Muscle of back (tissue), 13 donors: ENCODE measurements around the gene ZFP37. TPM values are rescaled to one million over a fixed set of nuclear protein-coding genes. Genes with fewer than 3 reads are reported as not detected.
A peak's percentile ranks its signal among the peaks of the same experiment; 100 is the strongest.
"Not testable (repeated sequence)": the region's sequence is repeated elsewhere in the genome, so short reads cannot be mapped to it uniquely, and the experiment has no call there.

Source experiments
- DNase-seq, 3 donors: peaks; one replicate each; pipeline versions ENCODE4 v3.0.0 to v3.0.0-alpha.2; 2013
- long read RNA-seq, 9 donors: transcript quantifications; one replicate each; lab custom pipeline, GENCODE V29; 2026
- polyA plus RNA-seq, 10 donors: library from polyadenylated mRNA; unstranded; fragments of 120-200 nt; gene quantifications; one replicate each; pipeline ENCODE4 v1.2.1, GENCODE V29; 2013; ENCODE audit not compliant: insufficient read length in 10 of 10

ZFP37 gene
- 1 to 10 TPM; 3.7 to 5.7 (median 4.6) TPM for polyA plus RNA-seq
- long read RNA-seq, donor 1, full-length matches to known transcripts: 1 of 1 reads
- long read RNA-seq, donor 1, partial matches to known transcripts: 0 of 1 reads
- long read RNA-seq, donor 1, other reads (novel, unspliced or antisense): 0 of 1 reads
- long read RNA-seq, donor 2: 0 reads
- long read RNA-seq, donor 3: 0 reads
- long read RNA-seq, donor 4: 0 reads
- long read RNA-seq, donor 5, partial matches to known transcripts: 0 of 1 reads
- long read RNA-seq, donor 5, other reads (novel, unspliced or antisense): 0 of 1 reads
- long read RNA-seq, donor 6, partial matches to known transcripts: 0 of 3 reads
- long read RNA-seq, donor 6, other reads (novel, unspliced or antisense): 0 of 3 reads
- long read RNA-seq, donor 7: 0 reads
- long read RNA-seq, donor 8, full-length matches to known transcripts: 3 of 3 reads
- long read RNA-seq, donor 8, partial matches to known transcripts: 0 of 3 reads
- long read RNA-seq, donor 8, other reads (novel, unspliced or antisense): 0 of 3 reads
- long read RNA-seq, donor 9: 0 reads

- peak; percentile 95 to 98 (median 97) for DNase-seq
These were observed at the start of gene ZFP37 for GRCh38 chr9:113056191-113057106. TSS of gene ZFP37 (minus strand) at chr9:113056724. CDS start at chr9:113056688, 36 bp downstream.

GRCh38 chr9:113105345-113105744 is 48.8 kb upstream of the ZFP37 start:
- not testable (repeated sequence) for DNase-seq

GRCh38 chr9:113095561-113095960 is 39.0 kb upstream of the ZFP37 start:
- DNase-seq: no peak

- DNase-seq: not testable (repeated sequence)
These were observed 33.4 kb upstream of the ZFP37 start for GRCh38 chr9:113089924-113090323.

GRCh38 chr9:113089143-113089505 is 32.6 kb upstream of the ZFP37 start:
- DNase-seq: not testable (repeated sequence)

GRCh38 chr9:113088456-113089142 is 32.1 kb upstream of the ZFP37 start:
- DNase-seq: peak in 1 of 3 donors; percentile 6

- not testable (repeated sequence) for DNase-seq
These were observed 6.4 kb upstream of the ZFP37 start for GRCh38 chr9:113062932-113063310.

GRCh38 chr9:113062256-113062931 is 5.9 kb upstream of the ZFP37 start:
- DNase-seq: not testable (repeated sequence)

- not testable (repeated sequence) for DNase-seq
These were observed 4.7 kb upstream of the ZFP37 start for GRCh38 chr9:113061072-113061850.

GRCh38 chr9:113059581-113060284 is 3.2 kb upstream of the ZFP37 start:
- DNase-seq: peak in 1 of 3 donors; percentile 21

- DNase-seq: no peak
These were observed 669 bp upstream of the ZFP37 start for GRCh38 chr9:113057193-113057592.

- DNase-seq: no peak
These were observed 13.5 kb downstream of the ZFP37 start for GRCh38 chr9:113042884-113043657.

- no peak for DNase-seq
These were observed 30.3 kb downstream of the ZFP37 start for GRCh38 chr9:113026200-113026599.

GRCh38 chr9:113018247-113018646 is 38.3 kb downstream of the ZFP37 start:
- no peak for DNase-seq

- DNase-seq: no peak
These were observed 44.0 kb downstream of the ZFP37 start for GRCh38 chr9:113012492-113012891.

- peak; percentile 61 to 90 (median 81) for DNase-seq
These were observed 44.6 kb downstream of the ZFP37 start, which contains the start of gene ZNF883 for GRCh38 chr9:113011911-113012381. TSS of gene ZNF883 (minus strand) at chr9:113012192.

GRCh38 chr9:113005777-113006176 is 50.7 kb downstream of the ZFP37 start:
- no peak for DNase-seq

GRCh38 chr9:112997236-112997941 is 59.1 kb downstream of the ZFP37 start:
- DNase-seq: no peak
